GM19467 (cell line): ENCODE results near the gene WNT10A.
"Not testable (repeated sequence)": the region's sequence is repeated elsewhere in the genome, so short reads cannot be mapped to it uniquely, and the experiment has no call there.

Experiments
- ATAC-seq: cut with Tn5 transposase; IDR thresholded peaks from one replicate; pipeline ENCODE4 v1.9.1; 2021; ENCODE audit warnings: mild to moderate bottlenecking, moderate library complexity; ENCODE audit not compliant: unreplicated experiment

Gene WNT10A

DNA sequence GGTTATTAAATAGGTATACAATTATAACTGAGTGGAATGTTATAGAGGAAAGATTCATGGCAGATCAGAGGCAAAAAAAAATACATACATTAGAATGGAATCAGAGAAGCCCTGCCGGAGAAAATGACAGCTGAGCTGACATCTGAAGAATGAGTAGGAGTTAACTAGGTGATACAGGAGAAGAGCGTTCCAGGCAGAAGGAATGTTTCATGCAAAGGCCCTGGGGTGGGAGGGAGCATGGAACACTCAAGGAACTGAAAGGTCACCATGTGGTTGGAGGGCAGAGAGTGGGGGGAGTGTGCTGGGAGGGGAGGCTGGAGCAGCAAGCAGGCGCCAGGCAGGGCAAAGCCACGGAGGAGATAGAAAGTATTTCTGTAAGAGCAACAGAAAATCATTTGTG, 47.2 kb downstream of the WNT10A start:
- ATAC-seq: no peak

DNA sequence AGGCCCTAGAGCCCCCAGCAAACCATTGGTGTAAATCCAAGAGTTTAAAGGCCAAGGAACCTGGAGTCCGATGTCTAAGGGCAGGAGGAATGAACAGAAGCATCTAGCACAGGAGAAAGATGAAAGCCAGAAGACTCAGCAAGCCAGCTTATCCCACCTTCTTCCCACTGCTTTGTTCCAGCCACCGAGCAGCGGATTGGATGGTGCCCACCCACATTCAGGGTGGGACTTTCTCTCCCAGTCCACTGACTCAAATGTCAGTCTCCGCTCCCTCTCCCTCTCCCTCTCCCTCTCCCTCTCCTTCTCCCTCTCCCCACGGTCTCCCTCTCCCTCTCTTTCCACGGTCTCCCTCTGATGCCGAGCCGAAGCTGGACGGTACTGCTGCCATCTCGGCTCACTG, 49.8 kb downstream of the WNT10A start:
- ATAC-seq: not testable (repeated sequence)

DNA sequence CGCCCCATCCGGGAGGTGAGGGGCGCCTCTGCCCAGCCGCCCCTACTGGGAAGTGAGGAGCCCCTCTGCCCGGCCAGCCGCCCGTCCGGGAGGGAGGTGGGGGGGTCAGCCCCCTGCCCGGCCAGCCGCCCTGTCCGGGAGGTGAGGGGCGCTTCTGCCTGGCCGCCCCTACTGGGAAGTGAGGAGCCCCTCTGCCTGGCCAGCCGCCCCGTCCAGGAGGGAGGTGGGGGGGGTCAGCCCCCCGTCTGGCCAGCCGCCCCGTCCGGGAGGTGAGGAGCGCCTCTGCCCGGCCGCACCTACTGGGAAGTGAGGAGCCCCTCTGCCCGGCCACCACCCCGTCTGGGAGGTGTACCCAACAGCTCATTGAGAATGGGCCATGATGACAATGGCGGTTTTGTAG, 51.1 kb downstream of the WNT10A start:
- not testable (repeated sequence) for ATAC-seq
